GM18951 (cell line): Measurements from ENCODE around the gene IGSF9.
A peak's percentile ranks its signal among the peaks of the same experiment; 100 is the strongest.

Experiments used
- POLR2A ChIP-seq: IDR thresholded peaks from 4 replicates; pipeline ENCODE4 v1.6.1; 2011; ENCODE audit warnings: mild to moderate bottlenecking; ENCODE audit not compliant: insufficient read length, insufficient read depth; ENCODE audit errors: extremely low read depth
- in situ Hi-C: fragments of 300-500 bp; cut with MboI; formaldehyde crosslinking; loops from one replicate; pipeline ENCODE4 v1.12.0; 2022; ENCODE audit warnings: low sequenced_read_pairs, mixed read lengths, inconsistent platforms; ENCODE audit not compliant: unreplicated experiment

Gene IGSF9

GRCh38 chr1:159928491-159929050 lies 16.8 kb downstream of the IGSF9 start:
- in situ Hi-C loops = no loop called here
- no peak for TF ChIP-seq POLR2A

GRCh38 chr1:159927849-159928431 lies 17.5 kb downstream of the IGSF9 start:
- TF ChIP-seq POLR2A = no peak
- in situ Hi-C loops = no loop called here

- TF ChIP-seq POLR2A = no peak
- in situ Hi-C loops = no loop called here
Observed at GRCh38 chr1:159927211-159927848, 18.1 kb downstream of the IGSF9 start.

- no peak for TF ChIP-seq POLR2A
- in situ Hi-C loops = no loop called here
Observed at GRCh38 chr1:159925719-159926078, 19.7 kb downstream of the IGSF9 start.

- TF ChIP-seq POLR2A = peak; percentile 98
- in situ Hi-C loops = no loop called here
Observed at GRCh38 chr1:159924791-159925718, 20.4 kb downstream of the IGSF9 start, which contains the start of gene TAGLN2. Gene TAGLN2 (minus strand): TSS chr1:159925507. CDS start chr1:159920509, 4,998 bp downstream.

GRCh38 chr1:159924025-159924790 lies 21.2 kb downstream of the IGSF9 start:
- TF ChIP-seq POLR2A = peak; percentile 27
- in situ Hi-C loops = no loop called here

- no peak for TF ChIP-seq POLR2A
- in situ Hi-C loops = no loop called here
Observed at GRCh38 chr1:159923203-159924024, 22.0 kb downstream of the IGSF9 start.

- no peak for TF ChIP-seq POLR2A
- in situ Hi-C loops = no loop called here
Observed at GRCh38 chr1:159922511-159923202, 22.8 kb downstream of the IGSF9 start.

GRCh38 chr1:159921700-159922504 lies 23.5 kb downstream of the IGSF9 start:
- no peak for TF ChIP-seq POLR2A
- in situ Hi-C loops = no loop called here

- TF ChIP-seq POLR2A = no peak
- in situ Hi-C loops = no loop called here
Observed at GRCh38 chr1:159921251-159921650, 24.2 kb downstream of the IGSF9 start.

- TF ChIP-seq POLR2A = no peak
- in situ Hi-C loops = no loop called here
Observed at GRCh38 chr1:159920651-159921050, 24.8 kb downstream of the IGSF9 start.

- TF ChIP-seq POLR2A = no peak
- in situ Hi-C loops = no loop called here
Observed at GRCh38 chr1:159920202-159920601, 25.2 kb downstream of the IGSF9 start.
